HL-60 (cell line): ENCODE data around the gene DEFB118.

Experiments used
- DNase-seq, 2 experiments: peaks; one replicate each; pipeline ENCODE4 v3.0.0-alpha.2; 2010 to 2020; ENCODE audit warnings: low read depth in 1 of 2, low spot score in 1 of 2
- H3K27ac ChIP-seq: fragments of 250-450 bp; sonication (Bioruptor Pico); replicated peaks from 2 replicates; pipeline ENCODE4 v1.5.1; 2020; ENCODE audit warnings: mild to moderate bottlenecking, moderate library complexity
- H3K27me3 ChIP-seq: fragments of 250-450 bp; sonication (Bioruptor Pico); 2 replicates; pipeline ENCODE4 v1.5.1; 2021; ENCODE audit warnings: mild to moderate bottlenecking, moderate library complexity; ENCODE audit not compliant: insufficient read depth, poor library complexity, severe bottlenecking
- H3K4me3 ChIP-seq: replicated peaks from 2 replicates; pipeline ENCODE4 v1.5.1; 2011; ENCODE audit warnings: mild to moderate bottlenecking, control low read depth, low read length; ENCODE audit not compliant: insufficient read depth
- CTCF ChIP-seq: IDR thresholded peaks from one replicate; pipeline ENCODE4 v1.5.1; 2011; ENCODE audit warnings: low read length, control low read depth, inconsistent platforms; ENCODE audit not compliant: insufficient read depth
- GABPA ChIP-seq: IDR thresholded peaks from 2 replicates; pipeline ENCODE4 v1.6.1; 2012; ENCODE audit warnings: low read depth
- POLR2AphosphoS5 ChIP-seq: IDR thresholded peaks from 2 replicates; pipeline ENCODE4 v1.6.1; 2012; ENCODE audit warnings: low read depth
- REST ChIP-seq: IDR thresholded peaks from 2 replicates; pipeline ENCODE4 v1.6.1; 2012; ENCODE audit warnings: low read depth; ENCODE audit not compliant: insufficient replicate concordance
- SPI1 ChIP-seq: IDR thresholded peaks from 2 replicates; pipeline ENCODE4 v1.6.1; 2012; ENCODE audit warnings: low read depth, mild to moderate bottlenecking, borderline replicate concordance

Gene DEFB118

GRCh38 chr20:31414381-31414780, 46.0 kb downstream of the DEFB118 start:
- TF ChIP-seq POLR2AphosphoS5: no peak
- no peak for DNase-seq
- Histone ChIP-seq H3K27ac (no peak overlapping the region), H3K27me3 (no peaks in the 10 kb centered on the region), H3K4me3 (no peak overlapping the region)

- TF ChIP-seq POLR2AphosphoS5 (no peak), SPI1 (no peak), CTCF (no peak), GABPA (no peak), REST (no peak)
- DNase-seq: no peak
- Histone ChIP-seq H3K4me3 (no peak overlapping the region), H3K27ac (no peak overlapping the region), H3K27me3 (no peaks in the 10 kb centered on the region)
These were observed 47.3 kb downstream of the DEFB118 start for GRCh38 chr20:31415653-31416052.

GRCh38 chr20:31418307-31418706, 49.9 kb downstream of the DEFB118 start:
- no peak overlapping the region for H3K27ac ChIP-seq
- no peak overlapping the region for H3K4me3 ChIP-seq
- DNase-seq: no peak

More at GRCh38 chr20:31418307-31418706, 49.9 kb downstream of the DEFB118 start:
- H3K27me3 ChIP-seq: no peaks in the 10 kb centered on the region
- no peak for TF ChIP-seq POLR2AphosphoS5
